RPMI7951 (cell line): Measurements from ENCODE around the gene ERC2. TPM values are rescaled to one million over a fixed set of nuclear protein-coding genes. Genes with fewer than 3 reads are reported as not detected.
"Not testable (repeated sequence)": the region's sequence is repeated elsewhere in the genome, so short reads cannot be mapped to it uniquely, and the experiment has no call there.

Source experiments
- DNase-seq: peaks from one replicate; pipeline ENCODE4 v3.0.0-alpha.2; 2012; ENCODE audit warnings: low read depth
- total RNA-seq: library from RNA; depleted of rRNA; stranded (reverse); fragments of >200 nt; shearing (Covaris generic); gene quantifications from 2 replicates; pipeline ENCODE4 v1.2.3, GENCODE V29; 2014

The ERC2 gene
- total RNA-seq, 1 experiment from 2014 or later: 0.24 TPM

- DNase-seq: no peak
These were observed 158.8 kb downstream of the ERC2 start for GRCh38 chr3:56309465-56309864.

- DNase-seq: no peak
These were observed 159.8 kb downstream of the ERC2 start for GRCh38 chr3:56308471-56308870.

GRCh38 chr3:56304069-56304468 lies 164.2 kb downstream of the ERC2 start:
- no peak for DNase-seq

GRCh38 chr3:56303487-56303886 lies 164.8 kb downstream of the ERC2 start:
- DNase-seq: peak; percentile 57

GRCh38 chr3:56302417-56302816 lies 165.8 kb downstream of the ERC2 start:
- DNase-seq: no peak

GRCh38 chr3:56297281-56297840 lies 170.9 kb downstream of the ERC2 start:
- DNase-seq: no peak

- DNase-seq: no peak
These were observed 171.9 kb downstream of the ERC2 start for GRCh38 chr3:56296361-56296760.

- no peak for DNase-seq
These were observed 173.1 kb downstream of the ERC2 start for GRCh38 chr3:56295161-56295560.

- DNase-seq: no peak
These were observed 174.0 kb downstream of the ERC2 start for GRCh38 chr3:56294286-56294685.

- DNase-seq: peak; percentile 40
These were observed 176.3 kb downstream of the ERC2 start for GRCh38 chr3:56291953-56292352.

GRCh38 chr3:56291244-56291680 lies 177.0 kb downstream of the ERC2 start:
- DNase-seq: peak; percentile 73

GRCh38 chr3:56290374-56290773 lies 177.9 kb downstream of the ERC2 start:
- no peak for DNase-seq

- no peak for DNase-seq
These were observed 180.0 kb downstream of the ERC2 start for GRCh38 chr3:56288258-56288657.

- no peak for DNase-seq
These were observed 185.9 kb downstream of the ERC2 start for GRCh38 chr3:56282341-56282740.

- no peak for DNase-seq
These were observed 191.0 kb downstream of the ERC2 start for GRCh38 chr3:56277236-56277635.

- DNase-seq: no peak
These were observed 193.1 kb downstream of the ERC2 start for GRCh38 chr3:56275120-56275519.

- DNase-seq: no peak
These were observed 198.3 kb downstream of the ERC2 start for GRCh38 chr3:56269755-56270535.

- DNase-seq: no peak
These were observed 199.5 kb downstream of the ERC2 start for GRCh38 chr3:56268616-56269383.

- not testable (repeated sequence) for DNase-seq
These were observed 206.4 kb downstream of the ERC2 start for GRCh38 chr3:56261852-56262251.

- no peak for DNase-seq
These were observed 208.0 kb downstream of the ERC2 start for GRCh38 chr3:56260262-56260661.

GRCh38 chr3:56257826-56258225 lies 210.4 kb downstream of the ERC2 start:
- no peak for DNase-seq

- no peak for DNase-seq
These were observed 213.4 kb downstream of the ERC2 start for GRCh38 chr3:56254835-56255234.
